ENCODE data around the gene KCNK5. TPM values are rescaled to one million over a fixed set of nuclear protein-coding genes. Genes with fewer than 3 reads are reported as not detected.

The KCNK5 gene
- total RNA-seq, 1 experiment from 2014 or later: 19.8 TPM

GRCh38 chr6:39254999-39255535 is 25.8 kb upstream of the KCNK5 start:
- TF ChIP-seq, protein P1, sequence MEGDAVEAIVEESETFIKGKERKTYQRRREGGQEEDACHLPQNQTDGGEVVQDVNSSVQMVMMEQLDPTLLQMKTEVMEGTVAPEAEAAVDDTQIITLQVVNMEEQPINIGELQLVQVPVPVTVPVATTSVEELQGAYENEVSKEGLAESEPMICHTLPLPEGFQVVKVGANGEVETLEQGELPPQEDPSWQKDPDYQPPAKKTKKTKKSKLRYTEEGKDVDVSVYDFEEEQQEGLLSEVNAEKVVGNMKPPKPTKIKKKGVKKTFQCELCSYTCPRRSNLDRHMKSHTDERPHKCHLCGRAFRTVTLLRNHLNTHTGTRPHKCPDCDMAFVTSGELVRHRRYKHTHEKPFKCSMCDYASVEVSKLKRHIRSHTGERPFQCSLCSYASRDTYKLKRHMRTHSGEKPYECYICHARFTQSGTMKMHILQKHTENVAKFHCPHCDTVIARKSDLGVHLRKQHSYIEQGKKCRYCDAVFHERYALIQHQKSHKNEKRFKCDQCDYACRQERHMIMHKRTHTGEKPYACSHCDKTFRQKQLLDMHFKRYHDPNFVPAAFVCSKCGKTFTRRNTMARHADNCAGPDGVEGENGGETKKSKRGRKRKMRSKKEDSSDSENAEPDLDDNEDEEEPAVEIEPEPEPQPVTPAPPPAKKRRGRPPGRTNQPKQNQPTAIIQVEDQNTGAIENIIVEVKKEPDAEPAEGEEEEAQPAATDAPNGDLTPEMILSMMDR (IDR thresholded peaks at IDR 0.05; ENCODE audit: insufficient read depth in 1 of 2, low read depth in 1 of 2, low read length in 1 of 2, severe bottlenecking in 1 of 2, unreplicated experiment in 1 of 2): no peak
- Histone ChIP-seq H3K36me3 (ENCODE audit: control insufficient read depth, insufficient read depth, low read length) (no peaks in the 10 kb centered on the region), H3K9me3 (no peaks in the 10 kb centered on the region), H3K4me1 (no peaks in the 10 kb centered on the region), H3K4me3 (ENCODE audit: low read depth, low read length) (no peak overlapping the region), H3K27me3 (replicated peaks; ENCODE audit: control insufficient read depth, insufficient read depth, low read length) (no peaks in the 10 kb centered on the region)
- no TSS peak for BruUV-seq (replicated peaks)
- Mint-ChIP-seq H3K27ac (ENCODE audit: unreplicated experiment) (no peak overlapping the region), H3K4me1 (ENCODE audit: low read depth, unreplicated experiment) (no peaks in the 10 kb centered on the region), H3K27me3 (ENCODE audit: insufficient read depth, unreplicated experiment) (no peaks in the 10 kb centered on the region), H3K9me3 (ENCODE audit: unreplicated experiment) (peaks cover 13% of the 10 kb centered on the region), H3K36me3 (ENCODE audit: insufficient read depth, unreplicated experiment) (no peaks in the 10 kb centered on the region), H3K4me3 (ENCODE audit: unreplicated experiment) (no peak overlapping the region)
- DNase-seq: no peak
- CTCF ChIA-PET: no interaction called here
- intact Hi-C loops (cut with micrococcal nuclease; ENCODE audit: unreplicated experiment): no loop called here
- POLR2A ChIA-PET: no interaction called here

GRCh38 chr6:39251406-39251805 is 22.1 kb upstream of the KCNK5 start:
- Histone ChIP-seq H3K4me1 (no peaks in the 10 kb centered on the region), H3K27me3 (replicated peaks; ENCODE audit: control insufficient read depth, insufficient read depth, low read length) (no peaks in the 10 kb centered on the region), H3K36me3 (ENCODE audit: control insufficient read depth, insufficient read depth, low read length) (no peaks in the 10 kb centered on the region), H3K9me3 (no peaks in the 10 kb centered on the region), H3K4me3 (ENCODE audit: low read depth, low read length) (no peak overlapping the region)
- TF ChIP-seq, protein P1 (IDR thresholded peaks at IDR 0.05; ENCODE audit: insufficient read depth in 1 of 2, low read depth in 1 of 2, low read length in 1 of 2, severe bottlenecking in 1 of 2, unreplicated experiment in 1 of 2): no peak
- Mint-ChIP-seq H3K4me1 (ENCODE audit: low read depth, unreplicated experiment) (no peaks in the 10 kb centered on the region), H3K36me3 (ENCODE audit: insufficient read depth, unreplicated experiment) (no peaks in the 10 kb centered on the region), H3K4me3 (ENCODE audit: unreplicated experiment) (no peak overlapping the region), H3K9me3 (ENCODE audit: unreplicated experiment) (peaks cover 13% of the 10 kb centered on the region), H3K27ac (ENCODE audit: unreplicated experiment) (no peak overlapping the region), H3K27me3 (ENCODE audit: insufficient read depth, unreplicated experiment) (no peaks in the 10 kb centered on the region)
- CTCF ChIA-PET: no interaction called here
- peak in 1 of 2 experiments; percentile 20 for DNase-seq
- POLR2A ChIA-PET: no interaction called here
- intact Hi-C loops (cut with micrococcal nuclease; ENCODE audit: unreplicated experiment): no loop called here
- no TSS peak for BruUV-seq (replicated peaks)

DNA sequence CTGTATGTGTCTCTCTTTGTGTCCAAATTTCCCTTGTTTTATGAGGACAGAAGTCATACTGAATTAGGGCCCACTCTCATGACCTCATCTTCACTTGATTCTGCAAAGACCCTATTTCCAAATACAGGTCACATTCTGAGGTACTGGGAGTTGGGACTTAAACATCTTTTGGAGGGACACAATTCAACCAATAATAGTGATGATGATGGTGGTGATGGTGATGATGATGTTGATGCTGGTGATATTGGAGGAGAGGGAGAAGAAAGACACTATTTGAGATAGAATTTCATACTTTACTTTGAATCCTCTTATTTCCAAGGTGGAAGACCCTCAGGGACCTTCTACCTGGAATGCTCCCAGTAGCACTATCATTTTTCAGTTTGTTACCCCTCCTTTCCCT is 21.2 kb upstream of the KCNK5 start:
- no peak overlapping the region for H3K4me3 ChIP-seq (ENCODE audit: low read depth, low read length)
- TF ChIP-seq, protein P1 (IDR thresholded peaks at IDR 0.05; ENCODE audit: insufficient read depth in 1 of 2, low read depth in 1 of 2, low read length in 1 of 2, severe bottlenecking in 1 of 2, unreplicated experiment in 1 of 2): no peak
- H3K4me1 ChIP-seq: no peaks in the 10 kb centered on the region
- H3K9me3 Mint-ChIP-seq (ENCODE audit: unreplicated experiment): peaks cover 13% of the 10 kb centered on the region
- intact Hi-C loops (cut with micrococcal nuclease; ENCODE audit: unreplicated experiment): no loop called here
- no peaks in the 10 kb centered on the region for H3K36me3 ChIP-seq (ENCODE audit: control insufficient read depth, insufficient read depth, low read length)
- H3K27ac Mint-ChIP-seq (ENCODE audit: unreplicated experiment): no peak overlapping the region
- H3K27me3 Mint-ChIP-seq (ENCODE audit: insufficient read depth, unreplicated experiment): no peaks in the 10 kb centered on the region
- no peaks in the 10 kb centered on the region for H3K27me3 ChIP-seq (replicated peaks; ENCODE audit: control insufficient read depth, insufficient read depth, low read length)
- no peak overlapping the region for H3K4me3 Mint-ChIP-seq (ENCODE audit: unreplicated experiment)
- DNase-seq: no peak
- BruUV-seq (replicated peaks): no TSS peak
- no peaks in the 10 kb centered on the region for H3K36me3 Mint-ChIP-seq (ENCODE audit: insufficient read depth, unreplicated experiment)
- no peaks in the 10 kb centered on the region for H3K4me1 Mint-ChIP-seq (ENCODE audit: low read depth, unreplicated experiment)
- POLR2A ChIA-PET: no interaction called here
- H3K9me3 ChIP-seq: no peaks in the 10 kb centered on the region
- CTCF ChIA-PET: no interaction called here

Data from Caco-2 (cell line).